ENCODE data around the gene ATP2B2.

Gene ATP2B2

GRCh38 chr3:10370429-10370828 is 135.0 kb downstream of the ATP2B2 start:
- TF ChIP-seq MYC (IDR thresholded peaks at IDR 0.05; ENCODE audit: low read depth, low read length): no peak
- TF ChIP-seq MAX (IDR thresholded peaks at IDR 0.05; ENCODE audit: low read depth, low read length): no peak
- TF ChIP-seq POLR2A (IDR thresholded peaks at IDR 0.05; ENCODE audit: extremely low read depth, insufficient read length): no peak
- no peak for TF ChIP-seq CTCF (IDR thresholded peaks at IDR 0.05; ENCODE audit: low read depth, low read length)
- H3K4me3 ChIP-seq (ENCODE audit: low read depth, low read length): no peak overlapping the region
- peak; percentile 93 for DNase-seq (ENCODE audit: low read depth)

- no peak for TF ChIP-seq MYC (IDR thresholded peaks at IDR 0.05; ENCODE audit: low read depth, low read length)
- no peak for TF ChIP-seq MAX (IDR thresholded peaks at IDR 0.05; ENCODE audit: low read depth, low read length)
- TF ChIP-seq CTCF (IDR thresholded peaks at IDR 0.05; ENCODE audit: low read depth, low read length): no peak
- TF ChIP-seq POLR2A (IDR thresholded peaks at IDR 0.05; ENCODE audit: extremely low read depth, insufficient read length): no peak
- H3K4me3 ChIP-seq (ENCODE audit: low read depth, low read length): no peak overlapping the region
- DNase-seq (ENCODE audit: low read depth): no peak
Measured at GRCh38 chr3:10368512-10368911, 136.9 kb downstream of the ATP2B2 start.

GRCh38 chr3:10367506-10367905 is 137.9 kb downstream of the ATP2B2 start:
- no peak for DNase-seq (ENCODE audit: low read depth)
- no peak overlapping the region for H3K4me3 ChIP-seq (ENCODE audit: low read depth, low read length)
- no peak for TF ChIP-seq POLR2A (IDR thresholded peaks at IDR 0.05; ENCODE audit: extremely low read depth, insufficient read length)

- TF ChIP-seq MYC (IDR thresholded peaks at IDR 0.05; ENCODE audit: low read depth, low read length) (no peak), CTCF (IDR thresholded peaks at IDR 0.05; ENCODE audit: low read depth, low read length) (no peak), POLR2A (IDR thresholded peaks at IDR 0.05; ENCODE audit: extremely low read depth, insufficient read length) (no peak), MAX (IDR thresholded peaks at IDR 0.05; ENCODE audit: low read depth, low read length) (no peak)
- DNase-seq (ENCODE audit: low read depth): peak; percentile 77
- H3K4me3 ChIP-seq (ENCODE audit: low read depth, low read length): no peak overlapping the region
Measured at GRCh38 chr3:10366651-10367101, 138.7 kb downstream of the ATP2B2 start.

- no peak for DNase-seq (ENCODE audit: low read depth)
- no peak for TF ChIP-seq MAX (IDR thresholded peaks at IDR 0.05; ENCODE audit: low read depth, low read length)
- TF ChIP-seq CTCF (IDR thresholded peaks at IDR 0.05; ENCODE audit: low read depth, low read length): no peak
- TF ChIP-seq MYC (IDR thresholded peaks at IDR 0.05; ENCODE audit: low read depth, low read length): no peak
- no peak for TF ChIP-seq POLR2A (IDR thresholded peaks at IDR 0.05; ENCODE audit: extremely low read depth, insufficient read length)
- H3K4me3 ChIP-seq (ENCODE audit: low read depth, low read length): no peak overlapping the region
Measured at GRCh38 chr3:10365791-10366190, 139.6 kb downstream of the ATP2B2 start.

GRCh38 chr3:10365316-10365715 is 140.1 kb downstream of the ATP2B2 start:
- no peak overlapping the region for H3K4me3 ChIP-seq (ENCODE audit: low read depth, low read length)
- no peak for TF ChIP-seq MYC (IDR thresholded peaks at IDR 0.05; ENCODE audit: low read depth, low read length)
- TF ChIP-seq POLR2A (IDR thresholded peaks at IDR 0.05; ENCODE audit: extremely low read depth, insufficient read length): no peak
- TF ChIP-seq CTCF (IDR thresholded peaks at IDR 0.05; ENCODE audit: low read depth, low read length): no peak
- TF ChIP-seq MAX (IDR thresholded peaks at IDR 0.05; ENCODE audit: low read depth, low read length): no peak
- no peak for DNase-seq (ENCODE audit: low read depth)
